Right hindlimb (tissue), 1 donor: ENCODE data around the gene RFNG.
"Not testable (repeated sequence)": the region's sequence is repeated elsewhere in the genome, so short reads cannot be mapped to it uniquely, and the experiment has no call there.

ENCODE experiments used
- DNase-seq: peaks from one replicate; pipeline ENCODE4 v3.0.0-alpha.2; 2018

The RFNG gene

GRCh38 chr17:82039695-82040299, 11.8 kb downstream of the RFNG start:
- DNase-seq: no peak

DNA sequence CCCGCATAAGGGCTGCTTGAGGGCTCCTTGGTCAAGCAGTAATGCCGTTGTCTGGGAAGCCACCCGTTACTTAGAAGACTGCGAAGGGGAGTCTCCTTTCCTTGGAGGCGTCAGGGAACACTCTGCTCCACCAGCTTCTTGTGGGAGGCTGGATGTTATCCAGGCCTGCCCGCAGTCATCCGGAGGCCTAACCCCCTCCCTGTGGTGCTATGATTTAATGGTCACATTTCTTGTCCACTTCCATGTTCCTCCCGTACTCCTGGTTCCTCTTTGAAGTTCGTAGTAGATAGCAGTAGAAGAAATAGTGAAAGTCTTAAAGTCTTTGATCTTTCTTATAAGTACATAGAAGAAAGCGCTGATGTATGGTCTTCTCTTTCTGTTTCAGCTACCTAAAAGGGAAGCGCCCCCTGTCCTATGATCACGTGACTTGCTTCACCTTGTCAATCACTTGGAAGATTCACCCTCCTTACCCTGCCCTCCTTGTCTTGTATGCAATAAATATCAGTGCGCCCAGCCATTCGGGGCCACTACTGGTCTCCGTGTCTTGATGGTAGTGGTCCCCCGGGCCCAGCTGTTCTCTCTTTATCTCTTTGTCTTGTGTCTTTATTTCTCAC, 12.7 kb downstream of the RFNG start:
- not testable (repeated sequence) for DNase-seq

GRCh38 chr17:82037889-82038195, 13.8 kb downstream of the RFNG start:
- no peak for DNase-seq

- DNase-seq: peak; percentile 98
Measured at GRCh38 chr17:82037092-82037888, 14.3 kb downstream of the RFNG start, which contains the start of gene DCXR. TSS of gene DCXR (minus strand) at chr17:82037697. CDS start at chr17:82037682, 15 bp downstream.

DNA sequence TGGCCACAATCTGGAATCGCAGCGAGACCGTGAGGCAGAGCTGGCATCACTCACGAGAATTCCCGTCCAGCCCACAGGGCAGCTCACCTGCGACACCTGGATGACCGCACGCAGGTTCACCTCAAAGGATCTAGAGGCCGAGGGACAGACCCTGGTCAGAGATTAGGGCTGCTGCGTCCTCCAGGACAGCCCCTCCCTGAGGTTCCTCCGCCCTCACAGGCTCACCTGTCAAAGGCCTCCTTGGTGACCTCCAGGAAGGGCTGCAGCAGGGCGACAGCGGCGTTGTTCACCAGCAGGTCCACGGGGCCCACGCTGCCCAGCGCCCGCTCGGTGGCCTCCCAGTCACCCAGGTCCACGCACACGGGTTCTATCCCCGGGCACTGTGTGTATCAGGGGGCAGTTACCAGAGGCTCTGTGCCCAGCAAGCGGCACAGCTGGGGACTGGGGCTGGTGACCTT, 14.9 kb downstream of the RFNG start:
- no peak for DNase-seq

DNA sequence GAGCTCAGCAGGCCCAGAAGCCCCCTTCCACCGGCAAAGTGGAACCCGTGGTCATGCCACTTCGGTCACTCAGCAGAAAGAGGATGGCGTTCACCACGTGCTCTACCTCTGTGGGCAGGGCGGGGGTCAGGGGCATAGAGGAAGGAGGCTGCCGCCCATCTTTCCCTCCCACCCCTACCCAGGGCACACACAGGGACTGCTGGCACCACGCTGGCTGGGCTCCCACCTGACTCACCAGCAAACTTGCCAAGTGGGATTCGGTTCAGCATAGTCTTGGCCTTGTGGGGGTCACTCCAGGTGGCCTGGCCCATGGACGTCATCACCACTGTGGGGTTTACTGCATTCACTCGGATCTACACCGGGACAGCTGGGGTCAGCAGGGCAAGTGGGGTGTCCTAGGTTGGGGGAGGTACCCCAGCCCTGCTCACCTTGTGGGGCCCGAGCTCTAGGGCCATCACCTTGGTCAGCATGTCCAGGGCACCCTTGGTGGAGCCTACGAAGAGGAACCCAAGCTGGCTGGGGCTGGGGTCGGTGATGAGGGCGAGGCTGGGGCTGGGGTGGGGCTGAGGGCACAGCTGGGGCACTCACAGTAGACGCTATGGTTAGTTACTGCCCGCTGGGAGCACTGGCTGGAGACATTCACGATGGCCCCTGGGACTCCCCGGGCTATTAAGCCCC, 15.5 kb downstream of the RFNG start:
- DNase-seq: no peak

DNA sequence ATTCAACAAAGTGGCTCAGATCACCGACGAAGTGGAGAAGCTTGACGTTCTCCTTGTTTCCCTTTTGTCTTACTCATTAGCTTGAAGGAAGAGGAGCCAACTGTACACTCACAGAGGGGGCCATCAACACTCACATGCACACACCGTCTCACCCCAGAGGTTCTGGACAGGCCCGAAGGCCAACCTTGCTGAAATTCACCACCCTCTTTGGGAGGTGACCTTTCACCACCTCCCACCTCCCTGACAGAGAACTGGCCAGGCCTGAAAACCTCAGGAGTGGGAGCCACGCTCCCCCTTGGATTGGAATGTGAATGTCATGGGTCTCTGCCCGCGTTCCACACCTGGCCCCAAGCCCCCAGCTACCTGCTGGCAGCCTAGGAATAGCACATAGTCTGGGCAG, 16.1 kb downstream of the RFNG start:
- DNase-seq: no peak

GRCh38 chr17:82034371-82035011, 17.1 kb downstream of the RFNG start:
- no peak for DNase-seq

- DNase-seq: no peak
Measured at GRCh38 chr17:82033359-82034085, 18.1 kb downstream of the RFNG start.

- DNase-seq: no peak
Measured at GRCh38 chr17:82031885-82032627, 19.6 kb downstream of the RFNG start.

GRCh38 chr17:82031303-82031884, 20.2 kb downstream of the RFNG start, which contains the start of gene RAC3:
TSS of gene RAC3 (plus strand) at chr17:82031678. CDS start at chr17:82031762, 84 bp downstream.
- DNase-seq: no peak

DNA sequence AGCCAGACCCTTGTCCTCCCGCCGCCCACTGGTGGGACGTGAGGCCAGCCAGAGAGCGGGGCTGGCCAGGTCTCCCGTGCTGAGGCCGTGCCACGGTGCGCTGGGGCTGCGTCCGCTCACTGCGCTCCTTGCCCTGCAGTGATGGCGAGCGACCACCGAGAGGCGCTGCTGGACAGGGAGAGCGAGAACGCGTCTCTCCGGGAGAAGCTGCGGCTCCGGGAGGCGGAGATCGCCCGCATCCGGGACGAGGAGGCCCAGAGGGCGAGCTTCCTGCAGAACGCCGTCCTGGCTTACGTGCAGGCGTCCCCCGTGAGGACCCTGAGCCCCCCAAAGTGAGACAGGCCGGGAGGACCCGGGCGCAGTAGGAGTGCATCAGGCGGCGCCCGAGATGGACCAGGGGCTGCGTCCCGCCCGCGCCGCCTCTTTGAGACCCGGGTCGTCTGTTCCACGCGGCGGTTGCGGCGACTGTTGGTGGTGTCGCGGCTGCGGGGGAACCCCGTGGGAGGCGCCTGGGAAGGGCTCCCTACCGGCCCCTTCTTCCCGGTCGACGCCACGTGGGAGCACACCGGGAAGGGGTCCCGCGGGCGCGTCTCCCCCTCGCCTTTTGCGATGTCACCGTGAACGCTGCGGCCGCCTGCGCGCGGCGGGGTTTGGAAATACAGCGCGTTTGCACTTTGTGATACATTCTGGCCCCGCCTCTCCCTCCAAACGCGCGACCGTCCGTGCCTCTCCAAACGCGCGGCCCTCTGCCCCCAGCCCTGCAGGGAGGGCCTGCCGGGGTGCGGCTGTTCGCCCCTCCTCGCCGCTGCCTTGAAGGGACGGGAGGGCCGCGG, 20.9 kb downstream of the RFNG start:
- peak; percentile 90 for DNase-seq

GRCh38 chr17:82029990-82030469, 21.6 kb downstream of the RFNG start:
- no peak for DNase-seq

- DNase-seq: no peak
Measured at GRCh38 chr17:82029391-82029790, 22.2 kb downstream of the RFNG start.

DNA sequence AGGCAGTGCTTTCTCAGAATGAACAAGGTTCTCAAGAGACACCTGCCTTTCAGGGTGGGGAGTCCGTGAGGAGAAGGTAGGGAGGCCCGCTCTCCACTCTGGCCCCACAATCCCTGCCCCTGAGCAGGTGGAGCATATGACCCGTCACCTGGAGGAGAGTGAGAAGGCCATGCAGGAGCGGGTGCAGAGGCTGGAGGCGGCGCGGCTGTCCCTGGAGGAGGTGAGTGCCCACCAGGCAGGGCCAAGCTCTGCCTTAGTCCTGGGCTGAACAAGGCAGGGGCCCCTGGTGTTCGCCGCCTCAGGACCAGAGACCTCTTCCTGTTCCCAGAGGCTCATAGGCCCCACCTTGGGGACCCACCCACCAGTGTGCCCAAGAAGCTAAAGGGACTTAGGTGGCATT, 22.6 kb downstream of the RFNG start:
- no peak for DNase-seq

- no peak for DNase-seq
Measured at GRCh38 chr17:82028246-82028645, 23.4 kb downstream of the RFNG start.

GRCh38 chr17:82025401-82026107, 26.1 kb downstream of the RFNG start:
- DNase-seq: no peak

GRCh38 chr17:82024859-82025258, 26.8 kb downstream of the RFNG start:
- no peak for DNase-seq
